Measurements from ENCODE around the gene RAPSN. TPM values are rescaled to one million over a fixed set of nuclear protein-coding genes. Genes with fewer than 3 reads are reported as not detected.
A peak's percentile ranks its signal among the peaks of the same experiment; 100 is the strongest.

Gene RAPSN
- total and polyA plus RNA-seq, 2 experiments from 2014 or later = 0.17 to 0.23 TPM

- TF ChIP-seq CTCF (conservative IDR thresholded peaks at IDR 0.05; ENCODE audit: low read depth in 2 of 2) (no peak), NANOG (IDR thresholded peaks at IDR 0.05; ENCODE audit: borderline replicate concordance) (no peak), EZH2phosphoT487 (IDR thresholded peaks at IDR 0.05; ENCODE audit: unreplicated experiment) (no peak), EZH2 (IDR thresholded peaks at IDR 0.05; ENCODE audit: low read depth, unreplicated experiment) (no peak), POLR2AphosphoS5 (IDR thresholded peaks at IDR 0.05; ENCODE audit: low read depth) (no peak)
Observed at GRCh38 chr11:47415949-47416472, 32.9 kb downstream of the RAPSN start (continued).

- Mint-ChIP-seq H3K4me3 (no peak overlapping the region), H3K36me3 (ENCODE audit: low read depth) (peaks cover 38% of the 10 kb centered on the region), H3K9me3 (no peaks in the 10 kb centered on the region), H3K27me3 (ENCODE audit: insufficient read depth, low read depth, poor library complexity) (peaks cover 15% of the 10 kb centered on the region), H3K27ac (no peak overlapping the region), H3K4me1 (no peaks in the 10 kb centered on the region; the same call in 2 of the 3 replicates)
- Histone ChIP-seq H3K4me3 (no peak overlapping the region), H3K79me2 (replicated peaks; ENCODE audit: insufficient read depth) (no peaks in the 10 kb centered on the region), H3F3A (replicated peaks; ENCODE audit: low read depth) (peaks cover 9% of the 10 kb centered on the region), H3K4me2 (no peak overlapping the region), H3K36me3 (ENCODE audit: insufficient read depth) (peaks cover 6% of the 10 kb centered on the region; the same call in 1 of the 2 replicates), H3K4me1 (ENCODE audit: insufficient read depth) (no peaks in the 10 kb centered on the region), H4K20me1 (replicated peaks; ENCODE audit: insufficient read depth) (no peaks in the 10 kb centered on the region; the same call in 1 of the 2 replicates), H3K27me3 (ENCODE audit: insufficient read depth) (no peaks in the 10 kb centered on the region), H3K27ac (ENCODE audit: low read depth) (peak overlapping the region; percentile 45; the same call in 1 of the 2 replicates), H3K9me2 (ENCODE audit: insufficient read depth) (no peaks in the 10 kb centered on the region), H2AFZ (no peak overlapping the region)
- TF ChIP-seq STAT1 (IDR thresholded peaks at IDR 0.05; ENCODE audit: unreplicated experiment) = no peak
- 0 out of 2 replicates have a peak, but pooled peaks have one; percentile 11 for TF ChIP-seq POLR2AphosphoS5 (IDR thresholded peaks at IDR 0.05; ENCODE audit: low read depth)
- TF ChIP-seq EZH2phosphoT487 (IDR thresholded peaks at IDR 0.05; ENCODE audit: unreplicated experiment) = no peak
- TF ChIP-seq ZNF114 (CRISPR knock-in tag; IDR thresholded peaks at IDR 0.05) = no peak
- TF ChIP-seq NANOG (IDR thresholded peaks at IDR 0.05; ENCODE audit: borderline replicate concordance) = no peak
- no peak for TF ChIP-seq JUNB (IDR thresholded peaks at IDR 0.05; ENCODE audit: unreplicated experiment)
- TF ChIP-seq ETS1 (IDR thresholded peaks at IDR 0.05) = no peak
- no peak for TF ChIP-seq CREB1 (CRISPR knock-in tag; IDR thresholded peaks at IDR 0.05; ENCODE audit: low read depth)
- no peak for TF ChIP-seq CTCF (conservative IDR thresholded peaks at IDR 0.05; ENCODE audit: low read depth in 2 of 2)
- DNase-seq (ENCODE audit: low spot score) (no peak), ATAC-seq (peak; percentile 5; the same call in 2 of the 3 replicates)
Observed at GRCh38 chr11:47415091-47415854, 33.7 kb downstream of the RAPSN start.
